Upper lobe of left lung (tissue), 4 donors: ENCODE data around the gene PELI2.

Experiments
- CTCF ChIP-seq, 6 experiments: fragments of 450-650 bp in 4 of 6; fragments of 200-600 bp in 2 of 6; sonication (generic) in 2 of 6; IDR thresholded peaks; one replicate each; pipeline ENCODE4 v1.5.1; 2016 to 2019; ENCODE audit warnings: antibody characterized with exemption in 6 of 6
- EP300 ChIP-seq, 4 donors: sonication (generic); formaldehyde crosslinking; IDR thresholded peaks; one replicate each; pipeline ENCODE4 v1.5.1; 2017; ENCODE audit warnings: antibody characterized with exemption in 4 of 4, control low read depth in 2 of 4
- POLR2A ChIP-seq, 4 donors: fragments of 450-650 bp; IDR thresholded peaks; one replicate each; pipeline ENCODE4 v1.5.1; 2016 to 2017; ENCODE audit warnings: antibody characterized with exemption in 4 of 4, mild to moderate bottlenecking in 2 of 4
- POLR2AphosphoS5 ChIP-seq, 2 donors: sonication (generic); formaldehyde crosslinking; IDR thresholded peaks; one replicate each; pipeline ENCODE4 v1.5.1; 2017; ENCODE audit warnings: antibody characterized with exemption in 2 of 2

DNA sequence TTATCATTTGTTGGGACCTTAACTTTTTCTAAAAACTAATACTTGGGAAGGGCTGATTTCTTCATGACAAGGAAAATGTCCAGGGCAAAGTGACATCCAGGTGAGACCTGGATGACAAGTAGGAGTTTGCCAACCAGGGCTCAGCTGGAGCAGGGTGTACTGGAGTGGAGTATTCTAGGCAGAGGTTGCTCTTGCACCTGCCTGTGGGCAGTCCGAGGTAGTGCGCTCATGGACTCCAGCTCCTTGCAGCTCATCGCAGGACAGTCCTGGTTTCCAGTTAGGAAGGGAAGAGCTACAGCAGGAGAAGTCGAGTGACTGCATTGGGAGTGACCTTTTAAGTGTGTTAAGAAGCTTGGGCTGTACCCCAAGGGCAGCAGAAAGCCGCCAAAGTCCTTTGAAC lies 175.9 kb downstream of the PELI2 start:
- TF ChIP-seq CTCF (IDR thresholded peaks at IDR 0.05) (peak in 1 of 6 experiments; percentile 29), POLR2AphosphoS5 (IDR thresholded peaks at IDR 0.05) (no peak), EP300 (IDR thresholded peaks at IDR 0.05) (no peak), POLR2A (IDR thresholded peaks at IDR 0.05) (no peak)
